LNCaP clone FGC (cell line): ENCODE data around the gene HLA-G.

Experiments
- DNase-seq: peaks from one replicate; pipeline ENCODE4 v3.0.0-alpha.2; 2011; ENCODE audit warnings: low read depth
- H3K4me3 ChIP-seq: 2 replicates; pipeline ENCODE4 v1.5.1; 2011; ENCODE audit warnings: mild to moderate bottlenecking, low read depth, low read length, control low read depth
- TF ChIP-seq, protein P1 (sequence below): IDR thresholded peaks from 2 replicates; pipeline ENCODE4 v1.5.1; 2012; ENCODE audit warnings: mild to moderate bottlenecking; ENCODE audit not compliant: control insufficient read depth, insufficient read depth; ENCODE audit errors: extremely low read depth

The HLA-G gene

DNA sequence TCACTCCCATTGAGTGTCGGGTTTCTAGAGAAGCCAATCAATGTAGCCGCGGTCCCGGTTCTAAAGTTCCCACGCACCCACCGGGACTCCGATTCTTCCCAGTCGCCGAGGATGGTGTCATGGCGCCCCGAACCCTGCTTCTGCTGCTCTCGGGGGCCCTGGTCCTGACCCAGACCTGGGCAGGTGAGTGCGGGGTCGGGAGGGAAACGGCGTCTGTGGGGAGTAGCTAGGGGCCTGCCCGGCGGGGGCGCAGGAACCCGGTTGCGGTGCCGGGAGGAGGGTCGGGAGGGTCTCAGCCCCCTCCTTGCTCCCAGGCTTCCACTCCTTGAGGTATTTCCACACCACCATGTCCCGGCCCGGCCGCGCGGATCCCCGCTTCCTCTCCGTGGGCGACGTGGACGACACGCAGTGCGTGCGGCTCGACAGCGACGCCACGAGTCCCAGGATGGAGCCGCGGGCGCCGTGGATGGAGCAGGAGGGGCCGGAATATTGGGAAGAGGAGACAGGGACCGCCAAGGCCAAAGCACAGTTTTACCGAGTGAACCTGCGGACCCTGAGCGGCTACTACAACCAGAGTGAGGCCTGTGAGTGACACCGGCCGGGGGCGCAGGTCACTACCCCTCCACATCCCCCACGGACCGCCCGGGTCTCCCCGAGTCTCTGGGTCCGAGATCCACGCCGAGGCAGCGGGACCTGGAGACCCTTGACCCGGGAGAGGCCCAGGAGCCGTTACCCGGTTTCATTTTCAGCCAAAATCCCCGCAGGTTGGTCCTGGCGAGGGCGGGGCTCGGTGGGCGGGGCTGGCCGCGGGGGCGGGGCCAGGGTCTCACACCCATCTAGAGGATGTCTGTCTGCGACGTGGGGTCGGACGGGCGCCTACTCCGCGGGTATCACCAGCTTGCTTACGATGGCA is 35.2 kb upstream of the HLA-G start:
- H3K4me3 ChIP-seq, result peak overlapping the region; percentile 58
- DNase-seq, result no peak
- TF ChIP-seq, protein P1, sequence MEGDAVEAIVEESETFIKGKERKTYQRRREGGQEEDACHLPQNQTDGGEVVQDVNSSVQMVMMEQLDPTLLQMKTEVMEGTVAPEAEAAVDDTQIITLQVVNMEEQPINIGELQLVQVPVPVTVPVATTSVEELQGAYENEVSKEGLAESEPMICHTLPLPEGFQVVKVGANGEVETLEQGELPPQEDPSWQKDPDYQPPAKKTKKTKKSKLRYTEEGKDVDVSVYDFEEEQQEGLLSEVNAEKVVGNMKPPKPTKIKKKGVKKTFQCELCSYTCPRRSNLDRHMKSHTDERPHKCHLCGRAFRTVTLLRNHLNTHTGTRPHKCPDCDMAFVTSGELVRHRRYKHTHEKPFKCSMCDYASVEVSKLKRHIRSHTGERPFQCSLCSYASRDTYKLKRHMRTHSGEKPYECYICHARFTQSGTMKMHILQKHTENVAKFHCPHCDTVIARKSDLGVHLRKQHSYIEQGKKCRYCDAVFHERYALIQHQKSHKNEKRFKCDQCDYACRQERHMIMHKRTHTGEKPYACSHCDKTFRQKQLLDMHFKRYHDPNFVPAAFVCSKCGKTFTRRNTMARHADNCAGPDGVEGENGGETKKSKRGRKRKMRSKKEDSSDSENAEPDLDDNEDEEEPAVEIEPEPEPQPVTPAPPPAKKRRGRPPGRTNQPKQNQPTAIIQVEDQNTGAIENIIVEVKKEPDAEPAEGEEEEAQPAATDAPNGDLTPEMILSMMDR, result peak; percentile 76

DNA sequence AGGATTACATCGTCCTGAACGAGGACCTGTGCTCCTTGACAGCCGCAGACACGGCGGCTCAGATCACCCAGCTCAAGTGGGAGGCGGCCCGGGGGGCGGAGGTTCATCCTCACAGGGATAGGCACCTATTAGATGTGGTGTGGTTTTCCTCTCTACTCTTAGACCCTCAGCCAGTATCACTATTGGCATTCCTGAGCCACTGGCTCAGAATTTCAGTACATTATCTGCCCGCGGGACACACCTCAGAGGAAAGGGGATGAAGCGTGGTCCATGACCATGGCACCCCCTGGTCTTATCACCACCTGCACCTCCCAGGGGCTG is 34.6 kb upstream of the HLA-G start:
- peak overlapping the region; percentile 58 for H3K4me3 ChIP-seq
- TF ChIP-seq, protein P1, result no peak
- no peak for DNase-seq

GRCh38 chr6:29793796-29794195 is 33.8 kb upstream of the HLA-G start:
- DNase-seq, result no peak
- H3K4me3 ChIP-seq, result no peak overlapping the region
- TF ChIP-seq, protein P1, result no peak

GRCh38 chr6:29796026-29796425 is 31.6 kb upstream of the HLA-G start:
- TF ChIP-seq, protein P1, result no peak
- no peak for DNase-seq
- no peak overlapping the region for H3K4me3 ChIP-seq

DNA sequence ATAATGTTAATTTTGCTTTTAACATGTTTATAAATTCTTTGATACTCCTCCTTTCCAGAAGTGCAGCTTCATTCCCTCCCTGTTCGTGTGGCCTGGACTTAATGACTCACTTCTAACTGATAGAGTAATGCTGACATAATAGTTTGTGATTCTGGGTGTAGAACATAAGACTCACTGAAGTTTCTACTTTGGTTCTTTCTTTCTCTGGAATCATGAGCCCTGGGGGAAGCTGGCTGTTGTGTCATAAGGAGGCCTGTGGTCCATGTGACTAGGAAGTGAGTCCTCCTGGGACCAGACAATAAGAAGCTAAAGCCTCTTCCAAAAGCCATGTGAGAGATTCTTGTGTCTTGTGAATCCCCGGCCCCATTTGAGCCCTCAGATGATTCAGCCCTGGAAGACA is 30.5 kb upstream of the HLA-G start:
- no peak overlapping the region for H3K4me3 ChIP-seq
- no peak for DNase-seq
- TF ChIP-seq, protein P1, result no peak

GRCh38 chr6:29797966-29798365 is 29.7 kb upstream of the HLA-G start:
- TF ChIP-seq, protein P1, result no peak
- no peak overlapping the region for H3K4me3 ChIP-seq
- no peak for DNase-seq

- DNase-seq, result no peak
- no peak overlapping the region for H3K4me3 ChIP-seq
- TF ChIP-seq, protein P1, result no peak
These were observed 27.4 kb upstream of the HLA-G start for GRCh38 chr6:29800254-29800653.
